Measurements from ENCODE around the gene XXYLT1. TPM values are rescaled to one million over a fixed set of nuclear protein-coding genes. Genes with fewer than 3 reads are reported as not detected.
A peak's percentile ranks its signal among the peaks of the same experiment; 100 is the strongest.
"Not testable (repeated sequence)": the region's sequence is repeated elsewhere in the genome, so short reads cannot be mapped to it uniquely, and the experiment has no call there.

Gene XXYLT1
- total and polyA plus RNA-seq, 12 donors, result 6.2 to 14.6 (median 9.3) TPM

DNA sequence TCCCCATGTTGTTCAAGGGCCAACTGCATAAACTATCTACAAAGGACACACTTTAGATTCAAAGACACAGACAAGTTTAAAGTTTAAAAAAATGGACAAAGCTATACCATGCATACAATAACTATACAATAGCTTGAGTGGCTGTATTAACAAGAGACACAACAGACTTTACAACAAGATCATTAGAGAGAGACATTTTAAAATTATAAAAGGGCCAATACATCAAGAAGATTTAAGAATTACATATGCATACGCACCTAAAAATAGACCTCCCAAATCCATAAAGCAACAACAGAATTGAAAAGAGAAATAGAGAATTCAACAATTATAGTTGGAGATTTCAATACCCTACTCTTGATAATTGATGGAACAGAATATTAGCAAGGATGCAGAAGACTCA, 79.4 kb downstream of the XXYLT1 start:
- no peaks in the 10 kb centered on the region for H3K36me3 ChIP-seq (replicated peaks in 1 of 2)
- TF ChIP-seq POLR2A (IDR thresholded peaks at IDR 0.05), result no peak
- TF ChIP-seq, protein P1, sequence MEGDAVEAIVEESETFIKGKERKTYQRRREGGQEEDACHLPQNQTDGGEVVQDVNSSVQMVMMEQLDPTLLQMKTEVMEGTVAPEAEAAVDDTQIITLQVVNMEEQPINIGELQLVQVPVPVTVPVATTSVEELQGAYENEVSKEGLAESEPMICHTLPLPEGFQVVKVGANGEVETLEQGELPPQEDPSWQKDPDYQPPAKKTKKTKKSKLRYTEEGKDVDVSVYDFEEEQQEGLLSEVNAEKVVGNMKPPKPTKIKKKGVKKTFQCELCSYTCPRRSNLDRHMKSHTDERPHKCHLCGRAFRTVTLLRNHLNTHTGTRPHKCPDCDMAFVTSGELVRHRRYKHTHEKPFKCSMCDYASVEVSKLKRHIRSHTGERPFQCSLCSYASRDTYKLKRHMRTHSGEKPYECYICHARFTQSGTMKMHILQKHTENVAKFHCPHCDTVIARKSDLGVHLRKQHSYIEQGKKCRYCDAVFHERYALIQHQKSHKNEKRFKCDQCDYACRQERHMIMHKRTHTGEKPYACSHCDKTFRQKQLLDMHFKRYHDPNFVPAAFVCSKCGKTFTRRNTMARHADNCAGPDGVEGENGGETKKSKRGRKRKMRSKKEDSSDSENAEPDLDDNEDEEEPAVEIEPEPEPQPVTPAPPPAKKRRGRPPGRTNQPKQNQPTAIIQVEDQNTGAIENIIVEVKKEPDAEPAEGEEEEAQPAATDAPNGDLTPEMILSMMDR (IDR thresholded peaks at IDR 0.05), result no peak
- WGBS, 4 donors, result 80 to 100% (median 93%) methylated on average over 1 of the region's 1 CpG
- no peak overlapping the region for H3K27ac ChIP-seq
- H3K9me3 ChIP-seq (replicated peaks in 1 of 3), result no peaks in the 10 kb centered on the region
- H3K4me3 ChIP-seq, result no peak overlapping the region
- H3K27me3 ChIP-seq, result no peaks in the 10 kb centered on the region
- no peak for DNase-seq
- intact Hi-C loops (cut with DNase I), result no loop called here
- peaks cover 0 to 21% of the 10 kb centered on the region in 2 donors for H3K4me1 ChIP-seq (replicated peaks in 1 of 2)

DNA sequence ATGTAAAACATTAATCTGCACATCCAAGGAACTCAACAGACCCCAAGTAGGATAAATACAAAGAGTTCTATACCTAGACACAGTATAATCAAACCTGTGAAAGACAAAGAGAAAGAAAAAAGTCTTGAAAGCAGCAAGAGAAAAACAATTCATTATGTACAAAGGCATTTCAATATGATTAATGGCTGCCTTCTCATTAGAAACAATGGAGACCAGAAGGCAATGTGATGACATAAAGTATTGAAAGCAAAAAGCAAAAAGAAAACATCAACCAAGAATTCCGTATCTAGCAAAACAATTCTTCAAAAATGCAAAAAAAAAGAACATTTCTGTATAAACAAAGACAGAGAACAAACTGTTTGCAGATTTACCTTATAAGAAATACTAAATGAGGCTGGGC, 81.1 kb downstream of the XXYLT1 start:
- WGBS, 4 donors, result 70 to 79% (median 75%) methylated on average over 1 of the region's 1 CpG
- Histone ChIP-seq H3K4me3 (no peak overlapping the region), H3K9me3 (replicated peaks in 1 of 3) (no peaks in the 10 kb centered on the region), H3K27me3 (no peaks in the 10 kb centered on the region), H3K4me1 (replicated peaks in 1 of 2) (peaks cover 0 to 9% of the 10 kb centered on the region in 2 donors), H3K27ac (no peak overlapping the region), H3K36me3 (replicated peaks in 1 of 2) (no peaks in the 10 kb centered on the region)
- intact Hi-C loops (cut with DNase I), result no loop called here
- no peak for DNase-seq
- TF ChIP-seq, protein P1 (IDR thresholded peaks at IDR 0.05), result no peak
- no peak for TF ChIP-seq POLR2A (IDR thresholded peaks at IDR 0.05)

DNA sequence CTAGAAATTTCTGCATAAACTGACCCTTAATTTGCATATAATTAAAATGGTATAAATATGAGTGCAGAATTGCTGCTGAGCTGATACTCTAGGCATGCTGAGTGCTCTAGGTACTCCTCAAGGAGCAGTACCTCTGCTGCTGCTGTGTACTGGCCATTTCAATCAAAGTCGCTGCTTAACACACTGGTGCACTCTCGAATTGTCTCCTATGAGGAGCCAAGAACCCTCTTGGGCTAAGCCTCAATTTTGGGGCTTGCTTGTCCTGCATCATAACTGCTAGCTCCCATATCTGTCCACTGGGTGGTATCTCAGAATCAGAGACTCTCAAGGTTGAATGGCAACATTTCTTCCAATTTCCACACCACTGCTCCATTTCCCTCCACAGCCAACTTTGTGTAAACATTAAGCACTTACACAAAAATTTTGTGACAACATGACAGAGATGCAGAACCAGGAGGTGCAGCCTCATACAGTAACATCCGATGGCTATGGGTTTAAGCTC, 82.5 kb downstream of the XXYLT1 start:
- Histone ChIP-seq H3K9me3 (replicated peaks in 1 of 3) (no peaks in the 10 kb centered on the region), H3K4me3 (no peak overlapping the region), H3K4me1 (replicated peaks in 1 of 2) (peaks cover 0 to 9% of the 10 kb centered on the region in 2 donors), H3K27ac (no peak overlapping the region), H3K36me3 (replicated peaks in 1 of 2) (no peaks in the 10 kb centered on the region), H3K27me3 (no peaks in the 10 kb centered on the region)
- intact Hi-C loops (cut with DNase I), result no loop called here
- 91 to 97% (median 94%) methylated on average over 3 of the region's 3 CpGs for WGBS, 4 donors
- TF ChIP-seq POLR2A (IDR thresholded peaks at IDR 0.05), result no peak
- TF ChIP-seq, protein P1 (IDR thresholded peaks at IDR 0.05), result peak in 2 of 6 experiments; percentile 2 to 26
- DNase-seq, result peak in 1 of 7 donors; percentile 39

DNA sequence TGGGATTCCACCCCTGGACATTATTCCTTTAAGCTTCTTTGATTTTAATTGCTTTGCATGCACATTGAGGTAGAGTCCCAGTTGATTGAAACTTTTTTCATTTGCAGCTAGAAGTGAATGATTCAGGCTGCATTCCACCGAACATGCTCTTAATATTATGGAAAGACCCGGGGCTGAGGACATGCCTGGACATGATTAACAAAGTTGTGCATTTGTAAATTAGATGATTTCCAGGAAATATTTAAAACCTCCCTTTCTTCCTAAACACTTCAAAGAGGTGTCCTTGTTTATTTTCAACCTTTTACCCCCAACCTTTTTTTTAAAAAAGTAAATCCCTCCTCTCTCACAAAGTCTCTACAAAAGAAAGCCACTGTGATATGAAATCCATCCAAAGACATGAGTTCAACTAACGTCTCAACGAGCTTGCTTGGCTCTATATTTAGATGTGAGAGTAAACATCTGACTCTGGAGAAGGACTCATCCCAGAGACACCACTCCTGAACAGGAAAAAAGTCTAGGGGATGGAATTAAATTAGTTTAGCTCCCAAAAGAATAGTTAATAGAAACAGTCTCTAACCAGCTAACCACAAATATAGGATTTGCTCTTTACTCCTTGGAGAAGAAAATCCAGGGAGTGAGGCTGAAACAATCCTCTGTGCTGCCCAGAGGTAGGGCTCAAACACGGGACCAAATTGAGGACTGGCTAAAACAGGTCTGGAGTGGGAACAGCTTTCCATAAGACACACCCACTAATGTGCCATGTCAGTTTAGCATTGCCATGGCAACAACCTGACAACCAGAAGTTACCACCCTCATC, 83.1 kb downstream of the XXYLT1 start:
- Histone ChIP-seq H3K36me3 (replicated peaks in 1 of 2) (no peaks in the 10 kb centered on the region), H3K9me3 (replicated peaks in 1 of 3) (no peaks in the 10 kb centered on the region), H3K27ac (no peak overlapping the region), H3K4me1 (replicated peaks in 1 of 2) (peaks cover 0 to 9% of the 10 kb centered on the region in 2 donors), H3K4me3 (no peak overlapping the region), H3K27me3 (no peaks in the 10 kb centered on the region)
- peak in 1 of 7 donors; percentile 40 for DNase-seq
- 60 to 70% (median 67%) methylated on average over 5 of the region's 5 CpGs for WGBS, 4 donors
- intact Hi-C loops (cut with DNase I), result no loop called here
- no peak for TF ChIP-seq POLR2A (IDR thresholded peaks at IDR 0.05)
- TF ChIP-seq, protein P1 (IDR thresholded peaks at IDR 0.05), result no peak

DNA sequence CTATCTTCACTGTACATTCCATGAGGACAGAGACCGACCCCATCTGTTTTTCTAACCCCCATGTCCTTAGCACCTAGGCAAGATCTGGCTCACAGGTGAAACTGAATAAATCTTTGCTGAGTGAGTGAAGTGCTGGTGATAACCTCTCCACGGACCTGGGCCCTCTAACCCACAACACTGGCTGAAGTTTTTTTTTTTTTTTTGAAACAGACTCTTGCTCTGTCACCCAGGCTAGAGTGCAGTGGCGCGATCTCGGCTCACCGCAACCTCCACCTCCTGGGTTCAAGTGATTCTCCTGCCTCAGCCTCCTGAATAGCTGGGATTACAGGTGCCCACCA, 84.3 kb downstream of the XXYLT1 start:
- H3K27ac ChIP-seq; DNase-seq; H3K4me3 ChIP-seq; intact Hi-C loops (cut with DNase I); H3K9me3 ChIP-seq (replicated peaks in 1 of 3); H3K27me3 ChIP-seq; H3K36me3 ChIP-seq (replicated peaks in 1 of 2): not testable (repeated sequence)
- H3K4me1 ChIP-seq (replicated peaks in 1 of 2), result peaks cover under 1 to 16% of the 10 kb centered on the region in 2 donors
- 92 to 99% (median 96%) methylated on average over 6 of the region's 6 CpGs for WGBS, 4 donors

Data from adrenal gland (tissue), 12 donors.